Measurements from ENCODE around the gene NECAB3.

- TF ChIP-seq CTCF (IDR thresholded peaks at IDR 0.05) (no peak), POLR2A (IDR thresholded peaks at IDR 0.05) (no peak)
These were observed 25.0 kb downstream of the NECAB3 start for GRCh38 chr20:33649201-33649681.

Measured in uterus (tissue), 2 donors.